Glutamatergic neuron (in vitro differentiated cells): ENCODE data around the gene DUSP19. TPM values are rescaled to one million over a fixed set of nuclear protein-coding genes. Genes with fewer than 3 reads are reported as not detected.

ENCODE experiments used
- DNase-seq: peaks from one replicate; pipeline ENCODE4 v3.0.0; 2022
- H3K27ac Mint-ChIP-seq: one replicate; pipeline ENCODE4 v1.8.0; 2020; ENCODE audit warnings: mild to moderate bottlenecking, mixed read lengths, inconsistent platforms; ENCODE audit not compliant: unreplicated experiment
- H3K27me3 Mint-ChIP-seq: one replicate; pipeline ENCODE4 v1.8.0; 2020; ENCODE audit warnings: mild to moderate bottlenecking, moderate library complexity, mixed read lengths, inconsistent platforms; ENCODE audit not compliant: unreplicated experiment
- H3K36me3 Mint-ChIP-seq: one replicate; pipeline ENCODE4 v1.8.0; 2020; ENCODE audit warnings: mild to moderate bottlenecking, mixed read lengths, inconsistent platforms; ENCODE audit not compliant: unreplicated experiment
- H3K4me1 Mint-ChIP-seq: one replicate; pipeline ENCODE4 v1.8.0; 2020; ENCODE audit warnings: mild to moderate bottlenecking, low read depth, mixed read lengths, inconsistent platforms; ENCODE audit not compliant: unreplicated experiment
- H3K4me3 Mint-ChIP-seq: one replicate; pipeline ENCODE4 v1.8.0; 2020; ENCODE audit warnings: mild to moderate bottlenecking, mixed read lengths, inconsistent platforms; ENCODE audit not compliant: unreplicated experiment
- H3K9me3 Mint-ChIP-seq: one replicate; pipeline ENCODE4 v1.8.0; 2020; ENCODE audit warnings: mild to moderate bottlenecking, moderate library complexity, mixed read lengths, inconsistent platforms; ENCODE audit not compliant: unreplicated experiment
- CTCF ChIP-seq: fragments of 200-600 bp; sonication (generic); IDR thresholded peaks from one replicate; pipeline ENCODE4 v1.5.0; 2021; ENCODE audit not compliant: partially characterized antibody, unreplicated experiment
- total RNA-seq: library from RNA; stranded (reverse); fragmentation: NEBNext Ultra II Directional; extraction: Animal tissue kit (Norgen Biotek cat#: 25700); gene quantifications from one replicate; pipeline ENCODE4 v1.2.1, GENCODE V29; 2021; ENCODE audit not compliant: unreplicated experiment

Gene DUSP19
- total RNA-seq, 1 donor from 2014 or later = 1.6 TPM

- TF ChIP-seq CTCF = no peak
Measured at GRCh38 chr2:183034806-183035205, 43.7 kb upstream of the DUSP19 start.

GRCh38 chr2:183035298-183035953 lies 43.1 kb upstream of the DUSP19 start:
- TF ChIP-seq CTCF = no peak
- peaks cover 9% of the 10 kb centered on the region for H3K9me3 Mint-ChIP-seq
- H3K27me3 Mint-ChIP-seq = peaks cover 6% of the 10 kb centered on the region
- H3K4me1 Mint-ChIP-seq = peaks cover 26% of the 10 kb centered on the region
- DNase-seq = no peak
- H3K36me3 Mint-ChIP-seq = no peaks in the 10 kb centered on the region
- peak overlapping the region; percentile 93 for H3K27ac Mint-ChIP-seq
- peak overlapping the region; percentile 84 for H3K4me3 Mint-ChIP-seq

More at GRCh38 chr2:183034806-183035205, 43.7 kb upstream of the DUSP19 start:
- no peaks in the 10 kb centered on the region for H3K36me3 Mint-ChIP-seq
- H3K9me3 Mint-ChIP-seq = peaks cover 9% of the 10 kb centered on the region
- DNase-seq = no peak
- peak overlapping the region; percentile 84 for H3K4me3 Mint-ChIP-seq
- H3K27me3 Mint-ChIP-seq = peaks cover 6% of the 10 kb centered on the region
- no peak overlapping the region for H3K27ac Mint-ChIP-seq
- H3K4me1 Mint-ChIP-seq = peaks cover 27% of the 10 kb centered on the region

DNA sequence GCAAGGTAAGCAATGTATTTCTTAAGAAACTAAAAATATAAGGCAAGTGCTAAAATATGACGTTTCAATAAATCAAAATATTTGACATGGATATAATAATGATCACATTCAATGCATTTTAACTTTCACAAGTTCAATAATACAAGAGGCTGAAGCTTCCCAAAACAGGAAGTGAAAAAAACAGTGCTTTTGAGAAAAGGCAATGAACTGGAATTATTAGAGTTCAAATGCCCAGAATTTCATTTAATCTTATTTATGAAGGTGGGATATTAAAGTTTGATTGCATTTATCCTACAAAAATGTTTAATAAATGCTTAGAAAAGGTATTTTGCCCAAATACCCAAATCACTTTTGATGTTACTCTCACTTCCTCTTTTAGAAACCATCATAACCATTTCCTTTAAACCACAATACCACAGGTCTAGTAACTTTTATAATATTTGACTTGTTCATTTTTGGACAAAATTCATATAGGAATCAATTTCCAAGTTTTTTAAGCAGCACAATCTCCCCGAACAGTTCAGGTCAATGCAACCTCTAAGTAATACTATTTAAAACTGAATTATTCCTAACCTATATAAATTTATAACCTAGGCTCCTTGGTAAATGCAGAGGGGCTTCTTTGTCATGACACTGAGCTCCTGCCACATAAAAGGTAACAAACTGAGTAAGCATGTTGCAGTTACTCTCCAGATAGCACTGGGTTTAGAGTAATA lies 42.4 kb upstream of the DUSP19 start:
- Mint-ChIP-seq H3K36me3 (no peaks in the 10 kb centered on the region), H3K27me3 (peaks cover 6% of the 10 kb centered on the region), H3K4me1 (peaks cover 26% of the 10 kb centered on the region), H3K27ac (peak overlapping the region; percentile 93), H3K9me3 (peaks cover 9% of the 10 kb centered on the region), H3K4me3 (peak overlapping the region; percentile 84)
- DNase-seq = no peak
- no peak for TF ChIP-seq CTCF

DNA sequence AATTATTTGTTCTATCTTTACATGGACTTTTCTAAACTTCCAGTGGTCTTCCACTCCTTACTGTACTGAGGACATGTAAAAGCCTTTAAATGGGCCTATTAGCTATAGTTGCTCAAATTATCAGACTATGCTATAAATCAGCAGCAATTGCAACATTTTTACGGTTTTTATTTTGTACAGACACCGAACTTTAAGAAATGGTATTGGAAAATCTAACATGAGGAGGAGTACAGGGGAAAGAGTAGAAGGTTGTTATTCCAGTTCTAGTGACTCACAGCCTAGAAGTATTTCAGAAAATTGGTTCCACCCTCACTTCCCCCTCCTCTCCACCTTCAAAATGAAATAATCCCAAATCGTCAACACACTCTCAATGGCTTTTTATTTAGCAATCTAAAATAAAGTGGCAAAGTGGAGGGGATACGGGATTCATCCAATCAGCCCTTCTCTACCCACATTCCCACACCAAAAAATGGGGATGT lies 41.4 kb upstream of the DUSP19 start:
- DNase-seq = no peak
- peaks cover 26% of the 10 kb centered on the region for H3K4me1 Mint-ChIP-seq

More for the DNA sequence above, 41.4 kb upstream of the DUSP19 start:
- peaks cover 9% of the 10 kb centered on the region for H3K9me3 Mint-ChIP-seq
- H3K4me3 Mint-ChIP-seq = peak overlapping the region; percentile 84
- TF ChIP-seq CTCF = no peak
- H3K36me3 Mint-ChIP-seq = no peaks in the 10 kb centered on the region
- peak overlapping the region; percentile 93 for H3K27ac Mint-ChIP-seq
- peaks cover 6% of the 10 kb centered on the region for H3K27me3 Mint-ChIP-seq
